IMR-90 (cell line): ENCODE data around the gene SLC17A4.

Experiments used
- CEBPB ChIP-seq: IDR thresholded peaks from 2 replicates; pipeline ENCODE4 v1.6.1; 2012; ENCODE audit warnings: low read depth, low read length, improper control_type of control experiment
- FOS ChIP-seq: fragments of 150-350 bp; IDR thresholded peaks from 2 replicates; pipeline ENCODE4 v1.6.1; 2016; ENCODE audit warnings: low read depth, low read length
- MAZ ChIP-seq: IDR thresholded peaks from 2 replicates; pipeline ENCODE4 v1.6.1; 2012; ENCODE audit warnings: low read depth, mild to moderate bottlenecking, low read length, improper control_type of control experiment, moderate library complexity, borderline replicate concordance
- POLR2A ChIP-seq: IDR thresholded peaks from 2 replicates; pipeline ENCODE4 v1.6.1; 2012; ENCODE audit warnings: mild to moderate bottlenecking, low read depth, low read length
- RAD21 ChIP-seq: IDR thresholded peaks from 2 replicates; pipeline ENCODE4 v1.6.1; 2012; ENCODE audit warnings: low read length, improper control_type of control experiment
- RFX5 ChIP-seq: IDR thresholded peaks from 2 replicates; pipeline ENCODE4 v1.8.0; 2012; ENCODE audit warnings: low read depth, mild to moderate bottlenecking, low read length, moderate library complexity
- TF ChIP-seq, protein P1 (sequence below): conservative IDR thresholded peaks from 2 replicates; pipeline ENCODE4 v1.5.1; 2012; ENCODE audit warnings: mild to moderate bottlenecking, low read depth, low read length, improper control_type of control experiment

DNA sequence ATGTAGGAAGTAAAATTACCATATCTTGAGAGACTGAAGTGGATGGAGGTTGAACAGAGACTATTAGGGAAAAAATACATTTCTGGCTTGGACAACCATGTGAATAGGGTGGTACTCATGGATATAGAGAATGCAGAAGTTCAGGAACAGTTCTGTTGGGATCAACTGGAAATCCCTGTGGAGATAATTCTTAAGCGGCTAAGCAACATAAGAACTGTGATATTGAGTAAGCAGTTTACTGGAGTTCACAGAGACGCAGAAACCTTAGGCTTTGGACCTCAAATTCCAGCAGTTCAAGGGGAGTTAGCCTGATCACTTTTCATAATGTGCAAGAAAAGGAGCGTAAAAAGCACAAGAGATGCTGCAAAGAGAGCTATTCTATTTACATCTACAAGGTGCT, 23.6 kb upstream of the SLC17A4 start:
- TF ChIP-seq, protein P1, sequence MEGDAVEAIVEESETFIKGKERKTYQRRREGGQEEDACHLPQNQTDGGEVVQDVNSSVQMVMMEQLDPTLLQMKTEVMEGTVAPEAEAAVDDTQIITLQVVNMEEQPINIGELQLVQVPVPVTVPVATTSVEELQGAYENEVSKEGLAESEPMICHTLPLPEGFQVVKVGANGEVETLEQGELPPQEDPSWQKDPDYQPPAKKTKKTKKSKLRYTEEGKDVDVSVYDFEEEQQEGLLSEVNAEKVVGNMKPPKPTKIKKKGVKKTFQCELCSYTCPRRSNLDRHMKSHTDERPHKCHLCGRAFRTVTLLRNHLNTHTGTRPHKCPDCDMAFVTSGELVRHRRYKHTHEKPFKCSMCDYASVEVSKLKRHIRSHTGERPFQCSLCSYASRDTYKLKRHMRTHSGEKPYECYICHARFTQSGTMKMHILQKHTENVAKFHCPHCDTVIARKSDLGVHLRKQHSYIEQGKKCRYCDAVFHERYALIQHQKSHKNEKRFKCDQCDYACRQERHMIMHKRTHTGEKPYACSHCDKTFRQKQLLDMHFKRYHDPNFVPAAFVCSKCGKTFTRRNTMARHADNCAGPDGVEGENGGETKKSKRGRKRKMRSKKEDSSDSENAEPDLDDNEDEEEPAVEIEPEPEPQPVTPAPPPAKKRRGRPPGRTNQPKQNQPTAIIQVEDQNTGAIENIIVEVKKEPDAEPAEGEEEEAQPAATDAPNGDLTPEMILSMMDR = no peak
- no peak for TF ChIP-seq CEBPB
- TF ChIP-seq FOS = no peak
- no peak for TF ChIP-seq MAZ
- no peak for TF ChIP-seq RAD21
- TF ChIP-seq RFX5 = no peak
- no peak for TF ChIP-seq POLR2A
